Left ventricle myocardium inferior (tissue), 1 donor: ENCODE measurements around the gene NR1H3. TPM values are rescaled to one million over a fixed set of nuclear protein-coding genes. Genes with fewer than 3 reads are reported as not detected.
A peak's percentile ranks its signal among the peaks of the same experiment; 100 is the strongest.

ENCODE experiments used
- DNase-seq: peaks from one replicate; pipeline ENCODE4 v3.0.0-alpha.2; 2020
- H3K27ac ChIP-seq: fragments of 200-600 bp; replicated peaks from 2 replicates; pipeline ENCODE4 v1.8.0; 2021
- H3K27me3 ChIP-seq: fragments of 200-600 bp; 2 replicates; pipeline ENCODE4 v1.8.0; 2021; ENCODE audit warnings: low read depth
- H3K36me3 ChIP-seq: fragments of 200-600 bp; 2 replicates; pipeline ENCODE4 v1.8.0; 2021
- H3K4me1 ChIP-seq: fragments of 200-600 bp; 2 replicates; pipeline ENCODE4 v1.8.0; 2021
- H3K4me3 ChIP-seq: fragments of 200-600 bp; 2 replicates; pipeline ENCODE4 v1.8.0; 2021; ENCODE audit warnings: mild to moderate bottlenecking, moderate library complexity
- H3K9me3 ChIP-seq: fragments of 200-600 bp; replicated peaks from 2 replicates; pipeline ENCODE4 v1.8.0; 2021
- CTCF ChIP-seq: fragments of 200-600 bp; IDR thresholded peaks from 2 replicates; pipeline ENCODE4 v1.8.0; 2021; ENCODE audit warnings: antibody characterized with exemption, mild to moderate bottlenecking, borderline replicate concordance
- intact Hi-C: fragments of 100-400 bp; cut with micrococcal nuclease; formaldehyde crosslinking; loops from one replicate; pipeline ENCODE4 v1.11.0; 2022
- total RNA-seq: library from RNA; stranded (reverse); fragmentation: NEBNext Ultra II Directional; extraction: Animal tissue kit (Norgen Biotek cat#: 25700); gene quantifications from one replicate; pipeline ENCODE4 v1.2.1, GENCODE V29; 2021
- donor health status: DM: no; HTN: yes; CAD: no; lungs with severe emphysema.

The NR1H3 gene
- total RNA-seq, 1 donor from 2014 or later: 11.7 TPM

- TF ChIP-seq CTCF: no peak
- Histone ChIP-seq H3K4me1 (peaks cover 58% of the 10 kb centered on the region), H3K36me3 (peaks cover 78% of the 10 kb centered on the region), H3K27ac (no peak overlapping the region), H3K4me3 (no peak overlapping the region), H3K9me3 (no peaks in the 10 kb centered on the region), H3K27me3 (no peaks in the 10 kb centered on the region)
- no peak for DNase-seq
- intact Hi-C loops: no loop called here
Observed at GRCh38 chr11:47276923-47277322, 19.1 kb downstream of the NR1H3 start.

GRCh38 chr11:47278058-47278457 lies 20.3 kb downstream of the NR1H3 start:
- no peak overlapping the region for H3K4me3 ChIP-seq
- TF ChIP-seq CTCF: no peak
- peak overlapping the region; percentile 44 for H3K27ac ChIP-seq
- H3K4me1 ChIP-seq: peaks cover 46% of the 10 kb centered on the region
- H3K27me3 ChIP-seq: no peaks in the 10 kb centered on the region
- H3K36me3 ChIP-seq: peaks cover 89% of the 10 kb centered on the region
- intact Hi-C loops: no loop called here
- no peaks in the 10 kb centered on the region for H3K9me3 ChIP-seq
- no peak for DNase-seq

GRCh38 chr11:47278769-47279168 lies 21.0 kb downstream of the NR1H3 start:
- Histone ChIP-seq H3K4me3 (no peak overlapping the region), H3K36me3 (peaks cover 96% of the 10 kb centered on the region), H3K27ac (no peak overlapping the region), H3K27me3 (no peaks in the 10 kb centered on the region), H3K9me3 (no peaks in the 10 kb centered on the region), H3K4me1 (peaks cover 39% of the 10 kb centered on the region)
- no peak for DNase-seq
- intact Hi-C loops: no loop called here
- TF ChIP-seq CTCF: no peak

GRCh38 chr11:47280099-47280498 lies 22.3 kb downstream of the NR1H3 start:
- no peak for TF ChIP-seq CTCF
- peaks cover 47% of the 10 kb centered on the region for H3K4me1 ChIP-seq
- H3K27me3 ChIP-seq: no peaks in the 10 kb centered on the region
- H3K27ac ChIP-seq: peak overlapping the region; percentile 77
- H3K36me3 ChIP-seq: peaks cover 100% of the 10 kb centered on the region
- no peaks in the 10 kb centered on the region for H3K9me3 ChIP-seq
- no peak overlapping the region for H3K4me3 ChIP-seq
- no peak for DNase-seq
- intact Hi-C loops: no loop called here

GRCh38 chr11:47280860-47281259 lies 23.1 kb downstream of the NR1H3 start:
- Histone ChIP-seq H3K4me1 (peaks cover 55% of the 10 kb centered on the region), H3K4me3 (no peak overlapping the region), H3K36me3 (peaks cover 100% of the 10 kb centered on the region), H3K27ac (peak overlapping the region; percentile 77), H3K9me3 (no peaks in the 10 kb centered on the region), H3K27me3 (no peaks in the 10 kb centered on the region)
- intact Hi-C loops: no loop called here
- TF ChIP-seq CTCF: no peak
- DNase-seq: no peak

- H3K4me3 ChIP-seq: no peak overlapping the region
- peaks cover 100% of the 10 kb centered on the region for H3K36me3 ChIP-seq
- peak overlapping the region; percentile 6 for H3K27ac ChIP-seq
- TF ChIP-seq CTCF: no peak
- H3K4me1 ChIP-seq: peaks cover 64% of the 10 kb centered on the region
- intact Hi-C loops: no loop called here
- no peaks in the 10 kb centered on the region for H3K9me3 ChIP-seq
- DNase-seq: no peak
- H3K27me3 ChIP-seq: no peaks in the 10 kb centered on the region
Observed at GRCh38 chr11:47282462-47282861, 24.7 kb downstream of the NR1H3 start.
